NCI-H1092 treated with DMSO at 0.1 percent for 48 hours (cell line): ENCODE results near the gene VENTX.

Source experiments
- DNase-seq: peaks from one replicate; lab custom pipeline; 2025; lab: John Stamatoyannopoulos, UW

VENTX gene

DNA sequence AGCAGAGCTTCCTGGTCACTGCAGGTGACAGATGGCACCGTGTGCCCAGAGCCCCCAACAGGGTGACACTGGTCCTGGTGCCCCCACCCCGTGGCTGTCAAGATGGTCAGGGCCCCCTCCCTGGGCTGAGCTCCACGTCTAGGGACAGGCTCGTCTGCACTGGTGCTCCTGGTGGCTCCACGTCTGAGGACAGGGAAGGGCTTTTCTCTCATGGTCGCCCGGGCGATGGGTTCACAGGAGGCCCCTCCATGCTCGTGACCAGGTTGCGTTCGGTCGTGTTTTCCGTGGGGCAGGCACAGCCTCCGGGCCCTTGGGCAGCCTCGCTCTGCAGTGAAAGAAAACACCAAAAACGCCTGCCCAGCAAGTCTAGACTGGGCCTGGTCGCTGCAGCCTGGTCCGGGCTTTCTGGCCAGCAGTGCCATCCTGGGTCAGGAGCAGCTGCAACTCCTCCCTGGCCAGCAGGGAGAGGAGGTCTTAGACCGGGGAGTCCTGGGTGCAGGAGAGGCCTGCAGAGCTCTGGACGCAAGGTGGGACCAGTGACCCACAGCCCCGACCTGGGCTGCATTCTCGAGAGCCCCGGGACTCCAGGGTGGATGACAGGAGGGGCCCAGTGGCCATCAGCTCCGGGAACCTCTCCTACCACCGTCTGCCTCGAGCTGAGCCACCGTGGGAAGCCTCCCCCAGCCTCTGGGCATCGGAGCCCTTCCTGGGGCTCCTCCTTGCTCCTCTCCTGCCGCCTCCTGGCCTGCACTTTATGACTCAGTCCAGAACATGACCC lies 35.5 kb upstream of the VENTX start:
- DNase-seq = no peak

DNA sequence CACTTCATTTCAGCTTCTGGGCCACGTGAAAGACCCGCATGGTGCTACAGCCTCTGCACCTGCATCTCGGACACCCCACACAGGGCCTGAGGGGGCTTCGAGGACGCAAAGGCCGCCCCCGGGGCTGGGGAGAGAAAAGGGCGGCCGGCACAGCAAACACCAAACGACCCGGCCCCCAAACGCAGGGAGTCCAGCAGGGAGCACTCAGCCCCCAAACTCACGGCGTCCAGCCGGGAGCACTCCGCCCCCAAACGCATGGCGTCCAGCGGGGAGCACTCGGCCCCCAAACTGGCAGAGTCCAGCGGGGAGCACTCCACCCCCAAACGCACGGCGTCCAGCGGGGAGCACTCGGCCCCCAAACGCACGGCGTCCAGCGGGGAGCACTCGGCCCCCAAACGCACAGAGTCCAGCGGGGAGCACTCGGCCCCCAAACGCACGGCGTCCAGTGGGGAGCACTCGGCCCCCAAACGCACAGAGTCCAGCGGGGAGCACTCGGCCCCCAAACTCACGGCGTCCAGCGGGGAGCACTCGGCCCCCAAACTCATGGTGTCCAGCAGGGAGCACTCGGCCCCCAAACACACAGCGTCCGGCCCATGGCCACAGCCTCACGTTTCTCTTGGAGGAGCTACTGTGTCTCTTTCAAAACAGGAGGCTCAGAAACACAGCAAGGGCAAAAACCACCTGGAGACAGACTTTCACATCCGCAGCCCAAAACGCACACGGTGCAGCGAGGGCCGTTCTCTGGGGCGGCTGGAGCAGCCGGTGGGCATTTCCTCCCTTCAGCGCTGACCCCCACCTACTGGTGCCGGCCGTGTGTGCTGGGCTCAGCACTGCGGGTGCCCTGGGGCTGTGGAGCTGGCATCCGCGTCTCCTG lies 34.6 kb upstream of the VENTX start:
- DNase-seq = no peak

DNA sequence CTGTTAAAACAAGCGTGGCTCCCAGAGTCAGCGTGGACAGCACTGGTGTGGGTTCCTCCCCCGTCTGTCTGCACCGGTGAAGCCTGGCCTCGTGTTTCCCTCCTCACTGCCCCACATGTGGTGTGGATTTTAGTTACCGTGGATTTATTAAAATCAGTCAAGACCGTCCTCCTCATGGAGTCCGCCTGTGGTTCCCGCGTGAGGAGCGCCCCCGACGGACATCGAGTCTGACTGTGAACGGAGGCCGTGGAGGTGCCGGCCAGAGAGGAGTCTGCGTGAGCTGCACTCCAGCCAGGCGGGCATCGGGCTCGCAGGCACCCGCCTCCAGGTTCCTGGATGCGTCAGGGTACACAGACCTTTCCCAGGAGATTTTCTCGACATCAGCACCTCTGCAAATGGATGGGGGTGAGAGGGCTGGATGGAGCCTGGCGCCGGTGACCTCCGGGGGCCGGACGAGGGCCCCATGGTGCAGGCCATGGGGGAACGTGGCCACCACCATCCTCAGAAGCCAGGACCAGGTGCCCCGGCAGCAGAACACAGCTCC lies 33.9 kb upstream of the VENTX start:
- no peak for DNase-seq

DNA sequence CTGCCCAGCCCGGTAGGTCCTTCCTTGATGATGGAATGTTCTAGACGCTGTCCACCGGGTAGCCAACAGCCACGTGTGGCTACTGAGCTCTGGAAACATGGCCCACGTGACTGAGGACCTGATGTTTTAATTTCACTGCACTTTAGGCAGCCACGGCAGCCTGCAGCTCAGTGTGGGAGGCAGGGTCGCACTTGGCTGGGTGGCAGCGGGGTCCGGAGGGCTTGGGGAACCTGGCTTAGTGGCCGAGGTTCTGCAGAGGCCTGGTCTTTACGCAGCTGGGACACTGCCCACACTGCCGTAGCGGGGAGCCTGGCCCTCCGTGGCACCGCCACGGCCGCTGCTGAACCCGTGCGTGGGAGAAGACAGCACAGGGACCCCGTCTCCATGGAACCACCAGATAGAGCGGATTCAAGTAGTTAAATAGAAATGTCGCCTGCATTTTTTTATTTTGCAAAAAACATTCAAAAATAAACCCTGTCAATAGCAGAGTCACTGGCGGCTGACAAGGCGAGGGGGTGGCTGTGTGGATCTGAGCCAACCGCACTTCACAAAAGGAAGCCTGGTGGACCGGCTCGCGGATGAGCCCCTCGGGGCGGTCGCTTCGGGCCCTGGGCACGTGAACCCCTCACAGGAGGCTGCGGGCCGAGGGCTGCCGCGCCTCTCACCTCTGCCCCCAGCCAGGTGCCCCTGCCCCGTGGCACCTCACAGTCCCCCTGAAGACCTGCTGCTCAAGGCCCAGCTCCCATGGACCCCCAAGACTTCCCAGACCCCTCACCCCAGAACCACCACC lies 33.2 kb upstream of the VENTX start:
- no peak for DNase-seq

DNA sequence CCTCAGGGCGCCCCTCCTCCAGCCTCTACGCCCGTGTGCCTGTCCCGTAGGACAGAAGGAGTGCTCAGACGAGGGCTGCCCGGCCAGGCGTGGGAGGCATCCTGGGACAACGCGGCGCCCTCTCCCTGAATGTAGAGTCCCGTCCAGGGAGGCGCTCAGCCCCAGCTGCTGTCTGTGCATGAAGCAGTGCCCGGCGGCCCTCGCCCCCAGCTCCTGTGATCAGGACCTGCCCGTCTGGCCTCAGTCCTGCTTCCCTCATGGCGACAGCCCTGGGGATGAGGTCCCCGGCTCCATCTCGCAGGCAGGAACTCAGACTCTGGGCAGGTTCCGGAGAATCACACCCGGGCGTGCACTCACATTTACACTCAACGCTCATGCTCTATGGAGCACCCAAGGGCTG lies 32.5 kb upstream of the VENTX start:
- DNase-seq = no peak

DNA sequence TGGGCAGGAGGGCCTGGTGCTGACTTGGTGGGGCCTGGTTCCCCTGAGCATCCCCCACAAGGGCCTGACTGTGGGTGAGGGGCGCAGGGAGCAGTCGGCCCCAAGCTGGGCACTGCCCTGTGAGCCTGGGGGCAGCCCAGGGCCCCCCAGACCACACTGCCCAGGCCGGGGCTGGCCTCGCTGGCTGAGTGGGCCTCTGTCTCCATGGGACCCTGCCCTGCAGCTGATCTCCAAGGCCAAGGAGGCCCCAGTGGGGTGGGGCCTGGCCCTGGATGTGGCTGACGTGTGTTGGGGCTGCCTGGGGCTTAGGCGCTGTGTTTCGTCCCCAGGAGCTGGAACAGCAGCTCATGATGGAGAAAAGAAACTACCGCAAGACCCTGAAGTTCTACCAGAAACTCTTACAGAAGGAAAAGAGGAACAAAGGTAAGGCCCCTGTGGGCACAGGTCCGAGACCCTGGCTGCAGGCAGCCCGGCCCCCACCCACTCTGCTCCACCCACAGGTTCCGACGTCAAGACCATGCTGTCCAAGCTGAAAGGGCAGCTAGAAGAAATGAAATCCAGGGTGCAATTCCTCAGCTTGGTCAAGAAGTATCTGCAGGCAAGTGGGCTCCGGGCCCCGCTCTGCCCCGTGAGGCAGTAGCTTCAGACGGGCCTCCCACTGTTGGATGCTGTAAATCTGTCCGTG lies 31.2 kb upstream of the VENTX start:
- no peak for DNase-seq

DNA sequence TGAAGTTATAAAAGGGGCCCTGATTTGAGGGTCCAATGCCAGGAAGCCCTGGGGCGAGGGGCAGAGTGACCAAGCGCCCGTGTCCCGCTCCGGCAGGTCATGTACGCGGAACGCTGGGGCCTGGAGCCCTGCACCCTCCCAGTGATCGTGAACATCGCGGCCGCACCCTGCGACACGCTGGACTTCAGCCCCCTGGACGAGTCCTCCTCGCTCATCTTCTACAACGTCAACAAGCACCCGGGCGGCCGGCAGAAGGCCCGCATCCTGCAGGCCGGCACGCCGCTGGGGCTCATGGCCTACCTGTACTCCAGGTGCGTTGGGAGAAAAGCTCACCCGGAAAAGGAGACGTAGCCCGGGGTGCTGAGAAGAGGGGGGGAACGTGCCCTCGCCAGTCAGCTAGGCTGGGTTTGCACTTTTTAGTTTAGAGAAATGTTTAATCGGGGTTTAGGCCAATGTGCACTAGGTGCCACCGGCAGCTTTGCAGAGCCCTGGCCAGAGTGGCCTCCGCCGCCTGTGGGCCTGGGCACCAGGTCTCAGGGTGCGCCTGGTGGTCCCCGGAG lies 30.5 kb upstream of the VENTX start:
- DNase-seq = no peak

DNA sequence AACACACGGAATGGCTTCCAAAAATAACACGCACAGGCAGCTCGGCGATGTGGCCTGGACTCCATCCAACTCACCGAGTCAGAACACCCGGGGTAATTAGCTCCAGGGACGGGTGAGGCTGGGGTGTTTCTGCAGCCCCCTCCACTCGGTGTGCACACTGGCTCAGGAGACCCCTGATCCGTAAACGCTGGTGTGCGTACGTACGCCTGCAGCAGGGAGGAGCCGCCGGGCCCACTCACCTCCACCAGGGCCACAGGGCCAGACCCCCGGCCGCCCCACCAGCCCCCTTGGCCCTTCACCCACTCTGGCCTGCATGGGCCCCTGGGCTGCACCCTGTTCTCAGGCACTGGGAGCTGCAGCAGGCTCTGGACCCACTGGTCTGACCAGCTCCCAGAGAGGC lies 30.0 kb upstream of the VENTX start:
- no peak for DNase-seq

DNA sequence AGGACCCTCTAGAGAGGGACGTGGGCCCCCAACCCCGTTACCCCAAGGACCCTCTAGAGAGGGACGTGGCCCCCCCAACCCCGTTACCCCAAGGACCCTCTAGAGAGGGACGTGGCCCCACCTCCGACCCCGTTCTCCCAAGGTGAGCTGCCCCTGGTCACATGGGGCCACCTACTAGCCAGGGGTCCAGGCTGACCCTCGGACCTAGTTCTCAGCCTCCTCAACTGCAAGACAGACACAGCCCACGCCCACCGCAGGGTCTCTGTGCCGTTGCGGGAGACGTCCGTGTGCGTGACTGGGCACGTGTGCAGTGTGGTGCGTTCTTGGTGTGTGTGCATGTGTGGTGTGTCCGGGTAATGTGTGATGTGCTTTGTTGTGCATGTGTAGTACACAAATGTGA lies 29.2 kb upstream of the VENTX start:
- no peak for DNase-seq

DNA sequence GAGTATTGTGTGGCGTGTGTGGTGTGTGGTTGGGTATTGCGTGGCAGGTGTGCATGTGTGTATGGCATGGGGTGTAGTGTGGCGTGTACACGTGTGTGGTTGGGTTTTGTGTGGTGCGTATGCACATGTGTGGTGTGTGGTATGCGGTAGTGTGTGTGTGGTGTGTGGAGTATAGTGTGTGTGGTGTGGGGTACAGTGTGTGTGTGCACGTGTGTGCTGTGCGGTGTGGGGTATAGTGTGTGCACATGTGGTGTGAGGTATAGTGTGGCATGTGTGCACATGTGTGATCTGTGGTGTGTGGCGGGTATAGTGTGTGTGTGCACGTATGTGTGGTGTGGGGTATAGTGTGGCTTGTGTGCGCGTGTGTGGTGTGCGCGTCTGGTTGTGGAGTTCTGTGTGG lies 28.5 kb upstream of the VENTX start:
- no peak for DNase-seq

DNA sequence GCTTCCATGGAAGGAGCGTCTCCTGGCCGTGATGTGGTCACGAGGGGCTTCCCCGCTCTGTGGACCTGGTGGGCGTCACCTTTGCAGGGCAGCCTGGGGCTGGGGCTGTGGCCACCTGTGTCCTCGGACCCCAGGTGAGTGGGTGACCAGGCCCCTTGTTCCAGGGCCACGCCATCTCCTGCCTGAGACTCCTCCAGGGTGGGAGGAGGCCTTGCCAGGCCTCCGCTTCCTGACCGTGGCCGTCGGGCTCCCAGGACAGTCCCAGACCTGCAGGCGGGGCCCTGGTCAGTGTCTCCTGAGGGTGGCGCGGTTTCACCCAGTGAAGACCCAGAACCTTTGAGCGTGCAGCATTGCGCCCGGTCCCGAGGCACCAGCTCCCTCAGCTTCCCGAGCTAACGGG lies 28.0 kb upstream of the VENTX start:
- no peak for DNase-seq

DNA sequence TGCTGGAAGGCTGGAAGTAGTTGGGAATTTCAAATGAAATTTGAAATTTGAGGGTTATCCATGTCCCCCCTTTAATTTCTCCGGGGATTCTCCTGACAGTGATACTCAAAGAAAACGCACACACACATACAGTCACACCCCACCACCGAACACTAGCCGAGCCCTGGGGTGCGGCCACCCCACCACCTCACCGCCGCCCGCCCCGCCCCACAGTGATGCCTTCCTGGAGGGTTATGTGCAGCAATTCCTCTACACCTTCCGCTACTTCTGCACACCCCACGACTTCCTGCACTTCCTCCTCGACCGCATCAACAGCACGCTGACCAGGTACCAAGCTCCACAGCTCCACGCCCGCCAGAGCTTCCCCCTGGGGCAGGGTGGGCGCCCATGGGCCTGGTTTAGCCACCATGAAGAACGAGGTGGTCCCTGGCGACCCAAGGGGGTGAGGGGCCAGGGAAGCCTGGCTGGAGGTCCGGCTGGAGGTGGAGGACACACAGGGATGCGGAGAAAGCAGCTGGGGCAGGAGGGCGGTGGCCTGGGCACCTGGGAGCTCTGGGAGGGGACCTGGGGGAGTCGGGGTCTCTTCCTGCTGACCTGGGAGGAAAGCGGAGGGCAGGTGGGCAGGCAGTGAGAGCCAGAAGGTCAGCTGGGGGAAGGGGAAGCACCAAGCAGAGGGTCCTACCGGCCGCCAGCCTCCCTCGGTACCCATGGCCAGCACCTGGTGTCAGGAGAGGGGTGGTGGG lies 27.1 kb upstream of the VENTX start:
- no peak for DNase-seq

DNA sequence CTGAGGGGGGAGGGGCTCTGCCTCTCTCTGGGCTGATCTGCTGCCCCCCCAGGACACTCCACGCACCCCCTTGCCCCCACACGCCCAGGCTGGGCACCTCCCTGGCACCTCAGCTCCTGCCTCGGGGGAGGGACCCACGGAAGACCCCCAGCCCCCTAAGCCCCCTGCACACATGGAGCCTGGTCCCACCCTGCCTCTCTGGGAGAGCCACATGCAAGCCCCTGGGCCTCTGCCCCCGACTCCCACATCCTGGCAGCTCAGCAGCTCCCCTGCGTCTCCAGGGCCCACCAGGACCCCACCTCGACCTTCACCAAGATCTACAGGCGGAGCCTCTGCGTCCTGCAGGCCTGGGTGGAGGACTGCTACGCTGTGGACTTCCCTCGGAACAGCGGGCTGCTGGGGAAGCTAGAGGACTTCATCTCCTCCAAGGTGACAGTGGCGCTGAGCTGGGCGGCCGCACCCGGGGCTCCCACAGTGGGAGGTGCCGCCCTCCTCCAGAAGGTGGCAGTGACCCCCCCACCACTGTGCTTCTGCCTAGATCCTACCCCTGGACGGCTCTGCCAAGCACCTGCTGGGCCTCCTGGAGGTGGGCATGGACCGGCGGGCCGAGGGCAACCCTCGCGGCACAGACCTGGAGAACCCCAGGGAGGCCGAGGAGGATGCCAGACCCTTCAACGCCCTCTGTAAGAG lies 26.4 kb upstream of the VENTX start:
- DNase-seq = no peak

DNA sequence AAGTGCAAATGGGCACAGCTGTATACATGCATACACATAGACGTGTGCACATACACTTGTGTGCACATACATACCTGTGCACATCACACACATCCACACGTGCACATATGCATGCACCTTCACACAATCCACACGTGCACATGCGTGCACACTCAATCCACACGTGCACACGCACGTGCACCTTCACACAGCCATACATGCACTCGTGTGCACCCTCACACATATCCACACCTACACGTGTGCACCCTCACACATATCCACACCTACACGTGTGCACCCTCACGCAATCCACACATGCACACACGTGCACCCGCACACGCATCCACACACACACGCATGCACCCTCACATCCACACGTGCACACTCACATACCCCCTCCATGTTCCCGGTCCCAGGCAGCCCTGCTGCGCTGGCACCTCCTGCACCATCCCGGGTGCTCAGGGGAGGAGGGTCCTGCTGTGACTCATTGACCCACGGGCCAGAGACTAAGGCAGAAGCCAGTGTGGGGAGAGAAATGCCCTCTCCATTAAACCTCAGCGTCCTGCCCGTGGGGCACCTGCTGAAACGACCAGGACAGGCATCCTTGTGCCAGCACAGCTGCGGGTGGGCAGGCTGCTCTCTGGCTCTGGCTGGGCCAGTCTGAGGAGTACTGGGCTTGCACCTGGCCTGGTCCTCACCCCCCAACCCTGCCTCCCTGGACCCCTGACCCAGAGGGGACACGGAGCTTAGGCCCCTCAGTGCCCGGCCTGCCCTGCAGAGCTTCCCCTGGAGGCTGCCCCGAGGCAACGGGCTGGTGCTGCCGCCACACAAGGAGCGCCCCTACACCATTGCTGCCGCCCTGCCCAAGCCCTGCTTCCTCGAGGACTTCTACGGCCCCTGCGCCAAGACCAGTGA lies 25.4 kb upstream of the VENTX start:
- no peak for DNase-seq

DNA sequence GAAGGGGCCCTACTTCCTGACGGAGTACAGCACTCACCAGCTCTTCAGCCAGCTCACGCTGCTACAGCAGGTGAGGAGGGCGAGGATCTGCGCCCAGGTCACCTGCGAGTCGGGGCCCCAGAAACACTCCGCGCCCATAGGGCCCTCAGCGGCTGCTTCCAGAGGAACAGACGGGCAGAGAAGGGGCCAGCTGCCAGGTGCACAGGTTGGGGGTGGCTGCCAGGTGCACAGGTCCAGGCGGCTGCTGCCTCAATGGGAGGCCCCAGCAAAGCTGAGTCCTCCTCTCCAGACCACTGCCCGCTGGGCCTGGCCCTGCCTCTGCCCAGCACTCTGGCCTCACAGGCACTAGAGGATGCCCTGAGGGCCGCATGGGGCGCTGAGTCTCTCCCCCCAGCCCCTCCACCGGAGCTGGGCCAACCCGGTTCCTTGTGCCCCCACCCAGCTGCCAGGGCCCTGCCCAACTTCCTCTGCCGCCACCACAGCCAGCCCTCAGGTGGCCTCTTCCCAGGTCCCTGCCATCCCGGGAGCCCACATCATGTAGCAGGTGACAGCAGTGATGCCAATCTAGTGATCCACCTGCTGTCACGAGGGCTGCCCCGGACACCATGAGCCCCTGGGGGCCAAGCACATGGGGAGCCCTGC lies 24.7 kb upstream of the VENTX start:
- no peak for DNase-seq

DNA sequence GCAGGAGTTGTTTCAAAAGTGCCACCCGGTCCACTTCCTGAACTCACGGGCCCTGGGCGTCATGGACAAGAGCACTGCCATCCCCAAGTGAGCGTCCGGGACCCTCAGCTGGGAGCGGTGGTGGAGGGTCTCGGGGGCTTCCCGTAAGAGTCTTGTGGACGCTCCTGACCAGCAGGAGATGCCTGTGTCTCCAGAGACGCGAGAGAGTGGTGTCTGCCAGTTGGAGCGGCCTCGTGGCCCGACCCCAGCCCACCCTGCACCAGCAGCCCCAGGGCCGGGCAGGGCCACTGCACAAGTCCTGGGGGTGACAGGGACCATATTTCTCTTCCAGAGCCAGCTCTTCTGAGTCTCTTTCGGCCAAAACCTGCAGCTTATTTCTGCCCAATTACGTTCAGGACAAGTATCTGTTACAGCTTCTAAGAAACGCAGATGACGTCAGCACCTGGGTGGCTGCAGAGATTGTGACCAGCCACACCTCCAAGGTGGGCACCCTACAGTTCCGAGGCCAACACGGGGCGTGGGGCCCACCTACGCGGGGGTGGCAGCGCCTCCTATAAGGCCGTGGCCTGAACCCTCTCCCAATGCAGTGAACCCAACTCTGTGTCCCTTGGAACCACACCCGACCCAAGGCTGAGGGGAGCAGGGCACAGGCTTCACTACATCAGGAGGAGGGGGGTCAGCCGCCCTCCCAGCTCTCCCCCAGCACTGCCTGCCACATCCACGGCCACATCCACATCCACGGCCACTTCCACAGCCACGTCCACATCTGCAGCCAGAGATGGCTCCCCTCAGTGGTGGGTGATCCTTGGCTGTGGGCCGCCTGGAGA lies 23.8 kb upstream of the VENTX start:
- DNase-seq = no peak
